NCI-H2107 treated with DMSO at 0.1 percent for 48 hours (cell line): ENCODE measurements around the gene PDZD7.

Source experiments
- DNase-seq: peaks from one replicate; lab custom pipeline; 2025; ENCODE audit not compliant: unreplicated experiment; lab: John Stamatoyannopoulos, UW

PDZD7 gene

DNA sequence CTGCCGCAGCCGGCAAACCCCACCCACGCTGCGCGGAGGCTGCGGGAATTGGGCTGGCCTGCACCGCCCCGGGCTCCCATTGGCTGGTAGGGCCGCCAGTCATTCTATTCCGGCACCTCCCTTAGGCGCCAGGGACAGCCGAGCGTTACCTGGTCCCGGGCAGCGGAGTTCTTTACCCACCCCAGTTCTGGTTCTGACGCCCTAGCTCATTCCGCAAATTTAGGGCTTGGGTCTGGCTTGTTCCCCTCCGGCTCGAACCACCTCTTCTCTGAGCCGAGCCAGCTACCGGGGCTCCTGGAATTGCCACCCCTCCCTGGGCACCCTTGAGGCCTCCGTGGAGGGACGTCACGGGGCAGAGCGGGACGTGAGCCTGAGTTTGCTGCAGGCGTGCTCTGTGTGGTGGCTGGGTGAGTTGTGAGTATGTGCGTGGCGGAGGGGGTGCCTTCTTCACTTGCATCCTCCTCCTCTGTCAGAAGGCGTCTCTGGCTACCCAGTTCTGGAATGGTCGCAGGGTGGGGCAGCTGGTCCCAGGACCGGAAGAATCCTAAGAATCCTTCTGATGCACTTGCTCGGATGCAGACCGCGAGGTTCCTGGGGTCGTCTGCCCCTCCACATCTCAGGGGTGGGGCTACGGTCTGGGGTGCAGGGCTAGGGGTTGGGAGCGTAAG lies at the start of gene PDZD7, which contains the start of gene SFXN3:
Gene PDZD7, minus strand, starts transcription at position 2 of the 668 bp plus-strand sequence. CDS start 910 bp downstream, outside the sequence.
Gene SFXN3, plus strand, starts transcription at position 107 of the 668 bp plus-strand sequence. CDS start 3,461 bp downstream, outside the sequence.
- DNase-seq = peak; percentile 64

DNA sequence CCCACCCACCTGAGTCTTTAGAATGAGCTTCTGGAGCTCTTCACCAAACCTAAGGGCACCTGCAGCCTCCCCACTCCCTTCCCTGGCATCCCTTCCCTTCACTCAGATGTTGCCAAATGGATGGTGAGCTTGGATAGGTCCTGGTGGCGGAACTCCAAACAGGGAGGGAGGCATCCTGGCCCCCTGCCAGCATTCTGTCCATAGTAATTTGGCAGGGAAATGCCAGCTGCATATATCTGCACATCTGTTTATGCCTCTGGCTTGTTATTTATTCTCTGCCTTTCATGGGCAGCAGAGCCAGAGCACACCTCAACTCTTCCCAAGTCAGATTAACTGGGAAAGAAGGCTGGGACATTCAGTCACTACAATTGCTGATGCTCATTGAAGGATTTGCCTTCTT lies 48.9 kb upstream of the PDZD7 start:
- DNase-seq = no peak

DNA sequence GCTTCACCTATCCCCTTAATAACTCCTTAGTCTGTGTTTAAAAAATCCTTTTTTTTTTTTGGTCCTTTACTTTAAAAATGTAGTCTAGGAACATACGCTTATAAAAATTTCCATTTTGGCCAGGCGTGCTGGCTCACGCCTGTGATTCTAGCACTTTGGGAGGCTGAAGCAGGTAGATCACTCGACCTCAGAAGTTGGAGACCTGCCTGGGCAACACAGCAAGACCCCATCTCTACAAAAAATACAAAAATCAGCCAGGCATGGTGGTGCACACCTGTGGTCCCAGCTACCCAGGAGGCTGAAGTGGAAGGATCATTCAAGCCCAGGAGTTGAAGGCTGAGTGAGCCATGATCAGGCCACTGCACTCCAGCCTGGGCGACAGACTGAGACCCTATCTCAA lies 45.7 kb upstream of the PDZD7 start:
- DNase-seq = no peak

DNA sequence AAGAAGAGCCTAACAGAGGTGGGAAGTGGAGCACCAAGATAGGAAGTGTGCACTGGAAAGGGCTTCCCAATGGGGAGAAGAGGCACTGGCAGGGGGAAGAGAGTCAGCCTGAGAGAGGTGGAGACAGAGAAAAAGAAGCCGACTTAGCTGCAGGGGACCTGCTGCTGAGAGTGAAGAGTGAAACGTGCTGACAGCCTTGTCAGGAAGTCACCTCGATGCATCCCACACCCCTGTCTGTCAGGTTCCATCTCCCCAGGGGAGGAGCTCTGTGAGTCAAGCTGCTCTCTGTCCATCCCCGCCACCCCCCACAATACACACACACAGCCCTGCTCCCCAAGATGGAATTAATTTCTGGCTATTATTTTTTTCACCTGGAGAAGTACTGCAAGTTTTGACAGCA lies 44.8 kb upstream of the PDZD7 start:
- DNase-seq = no peak

DNA sequence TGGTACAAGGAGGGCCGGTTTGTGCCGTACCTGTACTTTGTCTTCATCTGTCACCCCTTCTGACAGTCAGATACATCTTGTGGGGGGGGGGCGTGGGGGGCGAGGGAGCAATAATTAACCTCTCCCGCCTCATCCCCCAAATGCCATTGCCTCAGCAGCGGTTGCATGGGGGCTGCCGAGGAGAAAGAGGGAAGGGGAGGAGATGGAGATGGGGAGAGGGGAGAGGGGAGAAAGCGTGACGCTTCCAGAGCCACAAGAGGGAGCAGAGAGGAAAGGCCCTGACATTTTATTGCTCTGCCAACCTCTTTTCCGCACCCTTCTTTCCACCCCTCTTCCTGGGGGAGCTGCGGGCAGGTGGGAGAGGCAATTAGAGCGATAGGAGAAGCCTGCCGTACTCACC lies 42.7 kb upstream of the PDZD7 start:
- no peak for DNase-seq

DNA sequence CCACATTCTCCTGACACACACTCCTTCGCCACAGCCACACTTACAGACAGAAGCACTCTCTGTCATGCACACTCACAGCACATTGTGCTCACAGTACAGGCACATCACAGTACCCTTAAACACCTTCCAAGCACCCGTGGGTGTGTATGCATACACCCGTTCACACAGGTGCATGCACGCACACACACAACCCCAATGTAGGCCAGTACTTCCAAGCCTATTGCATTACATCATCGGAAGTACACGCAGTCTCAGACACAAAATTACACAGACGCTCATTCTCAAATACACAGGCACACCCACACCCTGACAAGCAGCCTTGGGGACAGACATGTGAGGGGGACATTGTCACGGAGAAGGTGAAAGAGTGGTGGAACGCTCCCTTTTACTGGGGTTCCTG lies 42.0 kb upstream of the PDZD7 start:
- DNase-seq = no peak

DNA sequence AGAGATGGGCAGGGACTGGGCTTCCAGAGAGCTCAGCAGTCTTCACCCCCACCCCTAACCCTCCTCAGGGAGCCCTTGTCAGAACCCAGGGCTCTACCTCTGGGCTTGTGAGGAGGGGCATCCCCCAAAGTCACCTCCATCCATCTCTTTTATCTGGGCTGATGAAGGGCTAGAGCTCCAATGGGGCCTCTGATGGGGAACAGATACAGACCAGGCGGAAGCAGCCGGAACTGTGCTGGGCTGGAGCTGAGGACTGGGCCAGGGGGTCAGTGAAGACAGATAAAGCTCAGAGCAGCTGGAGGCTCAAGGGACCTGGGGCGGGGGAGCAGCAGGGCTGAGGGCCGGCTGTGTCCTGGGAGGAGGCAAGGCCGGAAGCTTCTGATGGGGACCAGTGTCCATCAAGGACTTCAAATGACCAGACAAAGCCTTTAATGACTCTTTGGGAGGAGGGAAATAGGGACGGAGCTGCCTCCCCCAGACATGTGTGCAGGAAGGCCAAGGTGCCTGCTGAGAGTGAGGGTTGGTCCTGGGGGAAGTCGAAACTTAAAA lies 41.0 kb upstream of the PDZD7 start:
- DNase-seq = no peak

DNA sequence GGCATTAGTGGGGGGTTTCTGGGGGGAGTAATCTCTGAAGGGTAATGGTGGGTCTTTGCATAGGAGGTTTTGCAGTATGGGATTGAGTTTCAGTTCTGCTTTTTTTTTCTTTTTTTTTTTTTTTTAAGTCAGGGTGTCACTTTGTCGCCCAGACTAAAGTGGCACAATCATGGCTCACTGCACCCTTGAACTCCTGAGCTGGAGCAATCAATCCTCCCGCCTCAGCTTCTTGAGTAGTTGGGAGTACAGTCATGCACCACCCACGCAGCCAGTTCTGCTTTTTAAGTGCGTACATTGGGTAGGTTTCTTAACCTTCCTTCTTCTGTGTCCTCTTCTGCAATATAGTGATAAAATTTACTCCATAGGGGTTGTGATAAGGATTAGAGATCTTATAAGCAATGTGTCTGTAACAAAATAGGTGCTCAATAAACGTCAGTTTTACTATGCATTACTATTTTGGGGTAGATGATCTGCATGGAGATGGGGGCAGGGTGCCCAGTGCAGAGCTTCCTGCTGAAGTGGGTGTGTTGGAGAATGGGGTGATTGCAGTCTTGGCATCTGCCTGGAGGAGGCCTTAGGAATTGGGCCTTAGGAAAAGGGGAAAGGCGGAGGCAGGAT lies 40.4 kb upstream of the PDZD7 start:
- DNase-seq = no peak

DNA sequence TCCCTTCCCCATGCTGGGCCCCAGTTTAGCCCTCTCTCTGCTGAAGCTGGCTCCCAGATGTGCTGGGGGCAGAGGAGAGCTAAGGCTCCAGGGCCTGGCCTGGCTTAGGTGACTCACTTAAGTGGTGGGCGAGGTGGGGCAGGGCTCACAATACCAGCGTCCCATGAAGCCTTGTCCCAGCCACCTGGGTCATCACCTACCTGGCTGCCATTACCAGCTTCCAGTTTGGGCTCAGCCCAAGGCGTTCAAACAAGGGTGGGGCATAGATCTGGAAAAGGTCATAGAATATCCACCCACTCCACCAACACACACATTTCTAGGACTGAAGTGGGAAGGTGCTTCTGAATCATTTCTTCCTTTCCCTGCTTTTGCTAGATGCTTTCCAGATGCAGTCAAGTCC lies 39.2 kb upstream of the PDZD7 start:
- no peak for DNase-seq

DNA sequence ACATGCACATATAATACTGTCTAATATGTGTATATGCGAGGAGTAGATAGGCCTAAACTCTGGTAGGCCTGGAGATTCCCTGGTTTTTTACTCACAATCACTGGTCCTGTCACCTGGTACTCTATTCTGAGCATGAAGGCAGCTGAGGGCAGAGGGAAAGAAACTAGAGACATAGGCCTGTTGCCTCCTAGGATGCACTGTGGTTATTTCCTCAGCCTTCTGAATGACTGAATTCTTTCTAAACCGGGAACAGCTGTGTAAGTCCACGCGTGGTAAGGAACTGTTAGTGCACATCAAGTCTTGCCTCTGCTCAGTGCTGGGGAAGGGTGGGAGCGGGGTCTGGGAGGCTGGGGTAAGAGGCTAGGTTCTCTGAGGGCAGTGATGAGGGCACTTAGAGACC lies 38.5 kb upstream of the PDZD7 start:
- no peak for DNase-seq

DNA sequence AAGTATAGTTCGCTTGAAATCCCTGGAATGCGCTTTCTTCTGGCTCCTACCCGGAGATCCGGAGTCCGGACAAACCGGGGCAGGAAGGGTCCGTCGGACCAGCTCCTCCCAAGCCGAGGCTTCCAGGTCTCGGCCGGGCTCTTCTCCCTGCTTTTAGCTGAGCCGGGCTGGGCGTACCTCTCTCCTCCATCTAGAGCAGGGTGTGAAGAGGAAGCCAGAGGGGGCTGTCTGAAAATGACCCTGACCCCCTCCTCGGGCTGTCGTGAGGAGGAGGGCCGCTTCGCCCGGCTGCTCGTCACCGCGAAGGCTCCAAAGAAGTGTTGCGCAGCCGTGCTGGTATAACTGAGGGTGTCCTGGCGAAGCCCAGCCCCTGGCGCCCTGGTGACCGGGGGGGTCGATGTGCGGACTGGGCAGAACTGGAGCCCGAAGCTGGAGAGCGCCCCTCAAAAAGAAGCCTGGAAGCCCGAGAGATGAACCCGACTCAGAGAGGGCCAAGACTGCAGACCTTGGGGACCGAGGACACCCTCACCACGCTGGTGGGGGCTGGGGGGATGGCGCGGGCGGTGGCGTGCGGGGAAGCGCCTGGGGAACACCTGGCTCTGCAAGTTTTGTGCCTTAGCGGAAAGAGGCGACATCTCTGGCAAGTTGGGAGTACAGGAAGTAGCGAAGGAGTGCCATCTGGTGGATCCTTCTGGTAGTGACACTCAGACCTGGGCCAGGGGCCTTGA lies 36.6 kb upstream of the PDZD7 start:
- peak; percentile 57 for DNase-seq

DNA sequence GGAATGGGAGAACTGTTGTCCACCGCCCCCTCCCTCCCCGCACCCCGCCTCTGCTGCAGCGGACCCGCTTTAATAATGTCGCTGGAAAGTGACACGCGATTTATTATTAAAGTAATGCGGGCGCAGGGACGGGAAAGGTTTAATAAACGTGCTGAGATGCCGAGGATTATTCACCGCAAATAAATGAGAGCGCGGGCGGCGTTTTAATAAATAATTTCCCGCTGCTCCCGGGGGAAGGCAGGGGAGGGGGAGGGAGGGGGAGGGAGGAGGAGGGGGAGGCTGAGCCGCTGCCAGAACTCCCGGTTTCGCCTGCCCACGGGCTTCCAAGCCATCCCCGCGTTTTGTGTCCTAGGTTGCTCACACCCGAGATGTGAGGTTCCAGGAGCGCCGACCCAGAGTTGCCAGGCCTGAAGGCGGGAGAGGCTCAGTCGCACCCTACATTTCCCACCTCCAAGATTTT lies 36.0 kb upstream of the PDZD7 start:
- DNase-seq = no peak

DNA sequence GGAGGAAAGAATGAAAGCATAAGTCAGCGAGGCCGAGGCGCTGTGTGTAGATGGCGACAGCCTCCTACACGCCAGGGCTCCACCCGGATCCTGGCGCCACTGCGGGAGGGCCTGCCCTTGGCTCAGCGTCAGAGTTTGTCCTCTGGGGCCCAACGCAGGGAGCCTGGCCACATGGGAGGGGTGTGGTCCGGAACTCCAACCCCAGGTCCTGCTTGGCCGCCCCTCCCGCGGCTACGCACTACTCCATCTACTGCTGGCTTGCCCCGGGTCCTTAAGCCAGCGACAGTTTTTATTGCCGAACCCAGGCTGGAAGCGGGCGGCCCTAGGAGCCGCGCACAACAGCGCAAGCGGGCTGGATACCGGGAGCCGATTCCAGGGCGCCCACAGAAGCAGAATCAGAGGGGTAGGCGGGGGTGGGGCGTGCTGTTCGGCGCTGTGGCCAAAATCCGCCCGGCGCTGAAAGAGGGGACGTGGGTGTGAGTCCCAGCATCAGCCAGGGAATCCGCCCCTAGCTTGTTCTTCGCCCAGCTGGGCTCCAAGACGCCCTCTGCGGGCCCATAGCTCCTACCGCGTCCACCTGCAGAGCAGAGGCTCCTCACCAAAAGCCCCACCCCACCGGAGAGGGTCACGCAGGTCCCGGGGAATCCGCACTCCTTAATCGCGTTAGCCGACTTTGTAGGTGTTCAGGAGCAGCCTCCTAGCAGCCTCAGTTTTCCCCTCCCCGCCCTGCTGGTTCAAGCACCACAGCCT lies 35.4 kb upstream of the PDZD7 start:
- no peak for DNase-seq

DNA sequence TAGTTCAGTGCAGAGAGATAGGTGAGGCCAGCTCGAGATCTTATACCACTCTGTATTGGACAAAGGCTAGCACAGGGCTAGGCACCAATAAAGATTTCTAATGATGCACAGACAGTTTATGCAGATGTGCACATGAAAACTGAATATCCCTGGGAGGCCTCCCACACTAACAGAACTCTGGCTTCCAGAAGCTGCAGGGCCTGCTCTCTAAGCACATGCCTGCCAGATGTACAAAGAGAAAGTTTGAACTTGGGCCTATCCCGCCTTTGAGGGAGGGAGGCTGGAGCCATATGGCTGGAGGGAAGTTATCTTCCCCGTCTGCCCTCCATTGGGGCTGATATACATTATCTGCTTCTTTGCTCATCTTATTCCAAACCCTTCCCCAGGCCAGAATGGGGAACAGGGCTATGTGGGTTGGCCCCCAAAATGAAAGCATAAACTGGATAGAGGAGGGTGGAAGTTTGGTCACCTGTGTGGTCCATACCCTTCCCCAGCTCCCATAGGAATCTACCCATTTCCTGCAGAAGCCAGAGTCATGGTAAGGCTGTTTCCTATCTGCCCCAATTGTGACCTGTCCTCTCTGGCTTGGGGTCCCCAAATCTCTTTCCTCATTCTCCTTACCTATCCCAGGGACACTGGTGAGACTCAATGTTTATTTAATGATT lies 34.7 kb upstream of the PDZD7 start:
- DNase-seq = no peak

DNA sequence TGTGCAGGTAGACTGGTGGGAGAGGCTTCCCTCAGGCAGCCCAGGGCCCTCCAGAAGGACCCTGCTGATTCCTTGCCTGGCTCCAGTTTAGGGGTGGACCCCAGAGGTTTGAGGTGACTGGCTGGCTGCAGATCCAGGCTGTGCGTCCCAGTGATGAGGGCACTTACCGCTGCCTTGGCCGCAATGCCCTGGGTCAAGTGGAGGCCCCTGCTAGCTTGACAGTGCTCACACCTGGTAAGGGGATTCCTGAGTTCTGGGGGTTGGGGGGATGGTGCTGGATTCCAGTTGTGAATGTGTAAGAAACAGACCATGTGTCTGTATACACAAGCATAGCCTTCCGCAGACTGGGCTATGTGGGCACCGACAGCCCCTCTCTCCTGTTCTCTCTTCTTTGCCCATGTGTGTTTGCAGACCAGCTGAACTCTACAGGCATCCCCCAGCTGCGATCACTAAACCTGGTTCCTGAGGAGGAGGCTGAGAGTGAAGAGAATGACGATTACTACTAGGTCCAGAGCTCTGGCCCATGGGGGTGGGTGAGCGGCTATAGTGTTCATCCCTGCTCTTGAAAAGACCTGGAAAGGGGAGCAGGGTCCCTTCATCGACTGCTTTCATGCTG lies 33.6 kb upstream of the PDZD7 start:
- DNase-seq = no peak

DNA sequence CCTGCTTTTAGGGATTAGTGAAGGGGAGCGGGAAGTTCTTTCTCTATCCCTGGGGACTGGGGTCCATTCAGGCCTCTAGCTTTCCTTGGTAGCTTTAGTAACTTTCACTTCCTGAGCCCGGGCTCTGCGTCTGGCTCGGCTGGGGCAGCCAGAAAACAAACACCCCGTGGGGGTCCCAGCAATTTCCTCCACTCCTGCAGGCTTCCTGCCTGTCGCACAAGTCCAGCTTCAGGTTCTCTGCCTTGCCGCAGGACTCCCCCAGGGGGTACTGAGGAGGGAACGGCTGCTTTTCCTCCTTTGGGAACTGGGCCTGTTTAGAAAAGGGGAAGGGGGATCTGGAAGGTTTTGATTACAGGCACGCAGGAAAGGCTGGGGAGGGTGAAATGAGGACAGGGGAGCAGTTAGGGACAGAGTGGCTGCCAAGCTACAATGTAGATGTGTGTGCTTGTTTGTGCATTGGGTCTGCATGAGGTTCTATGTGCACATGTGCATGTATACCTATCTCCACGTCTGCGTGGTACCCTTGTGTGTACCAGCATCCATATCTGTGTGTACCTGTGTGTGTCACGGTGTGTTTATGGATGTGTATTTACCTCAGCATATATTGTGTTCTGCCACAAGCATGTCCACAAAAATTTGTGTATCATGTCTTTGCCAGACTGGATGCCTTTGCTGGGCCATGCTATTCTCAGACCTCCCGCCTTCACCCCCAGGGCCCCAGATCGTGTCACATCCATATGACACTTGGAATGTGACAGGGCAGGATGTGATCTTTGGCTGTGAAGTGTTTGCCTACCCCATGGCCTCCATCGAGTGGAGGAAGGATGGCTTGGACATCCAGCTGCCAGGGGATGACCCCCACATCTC lies 32.9 kb upstream of the PDZD7 start:
- DNase-seq = no peak

DNA sequence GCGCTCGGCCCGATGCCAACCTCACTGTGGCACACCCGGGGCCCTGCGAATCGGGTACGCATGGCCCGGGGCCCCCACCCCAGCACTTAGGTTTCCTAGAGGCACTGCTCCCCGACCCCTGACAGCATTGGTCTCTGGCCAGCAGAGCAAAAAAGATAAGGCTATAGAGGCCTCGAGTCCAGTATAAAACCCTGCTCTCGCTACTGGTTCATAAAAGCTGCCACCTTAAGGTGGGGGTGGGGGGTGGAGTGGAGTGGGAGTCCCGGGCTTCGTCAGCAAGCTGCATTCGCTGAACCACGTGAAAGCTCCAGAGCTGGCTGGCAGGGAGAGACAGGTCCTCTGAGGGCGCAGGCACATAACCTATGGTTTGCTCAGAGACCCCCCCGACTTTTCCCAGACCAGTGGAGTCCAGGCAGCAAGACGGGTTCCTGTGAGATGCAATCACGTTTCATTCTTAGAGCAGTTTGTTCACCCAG lies 32.2 kb upstream of the PDZD7 start:
- no peak for DNase-seq

DNA sequence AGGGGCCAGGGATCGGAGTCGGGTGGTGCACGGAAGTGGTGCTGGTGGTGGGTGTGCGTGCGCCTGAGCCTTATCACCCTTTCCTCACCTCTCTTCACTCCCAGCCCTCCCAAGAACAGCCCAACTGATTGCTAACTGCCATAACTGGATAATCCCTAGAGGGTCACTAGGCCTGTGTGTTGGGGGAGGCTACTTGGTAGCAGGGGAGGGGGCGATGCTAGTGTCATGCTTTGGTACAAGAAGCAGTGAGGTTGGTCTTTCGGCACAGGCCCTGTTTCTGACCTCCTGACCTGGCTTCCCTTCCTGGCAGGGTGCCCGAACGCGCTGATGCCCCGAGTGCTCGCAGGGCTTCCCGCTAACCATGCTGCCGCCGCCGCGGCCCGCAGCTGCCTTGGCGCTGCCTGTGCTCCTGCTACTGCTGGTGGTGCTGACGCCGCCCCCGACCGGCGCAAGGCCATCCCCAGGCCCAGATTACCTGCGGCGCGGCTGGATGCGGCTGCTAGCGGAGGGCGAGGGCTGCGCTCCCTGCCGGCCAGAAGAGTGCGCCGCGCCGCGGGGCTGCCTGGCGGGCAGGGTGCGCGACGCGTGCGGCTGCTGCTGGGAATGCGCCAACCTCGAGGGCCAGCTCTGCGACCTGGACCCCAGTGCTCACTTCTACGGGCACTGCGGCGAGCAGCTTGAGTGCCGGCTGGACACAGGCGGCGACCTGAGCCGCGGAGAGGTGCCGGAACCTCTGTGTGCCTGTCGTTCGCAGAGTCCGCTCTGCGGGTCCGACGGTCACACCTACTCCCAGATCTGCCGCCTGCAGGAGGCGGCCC lies 31.5 kb upstream of the PDZD7 start:
- no peak for DNase-seq
